ENCODE results near the gene RPS19BP1.
A peak's percentile ranks its signal among the peaks of the same experiment; 100 is the strongest.

Gene RPS19BP1

DNA sequence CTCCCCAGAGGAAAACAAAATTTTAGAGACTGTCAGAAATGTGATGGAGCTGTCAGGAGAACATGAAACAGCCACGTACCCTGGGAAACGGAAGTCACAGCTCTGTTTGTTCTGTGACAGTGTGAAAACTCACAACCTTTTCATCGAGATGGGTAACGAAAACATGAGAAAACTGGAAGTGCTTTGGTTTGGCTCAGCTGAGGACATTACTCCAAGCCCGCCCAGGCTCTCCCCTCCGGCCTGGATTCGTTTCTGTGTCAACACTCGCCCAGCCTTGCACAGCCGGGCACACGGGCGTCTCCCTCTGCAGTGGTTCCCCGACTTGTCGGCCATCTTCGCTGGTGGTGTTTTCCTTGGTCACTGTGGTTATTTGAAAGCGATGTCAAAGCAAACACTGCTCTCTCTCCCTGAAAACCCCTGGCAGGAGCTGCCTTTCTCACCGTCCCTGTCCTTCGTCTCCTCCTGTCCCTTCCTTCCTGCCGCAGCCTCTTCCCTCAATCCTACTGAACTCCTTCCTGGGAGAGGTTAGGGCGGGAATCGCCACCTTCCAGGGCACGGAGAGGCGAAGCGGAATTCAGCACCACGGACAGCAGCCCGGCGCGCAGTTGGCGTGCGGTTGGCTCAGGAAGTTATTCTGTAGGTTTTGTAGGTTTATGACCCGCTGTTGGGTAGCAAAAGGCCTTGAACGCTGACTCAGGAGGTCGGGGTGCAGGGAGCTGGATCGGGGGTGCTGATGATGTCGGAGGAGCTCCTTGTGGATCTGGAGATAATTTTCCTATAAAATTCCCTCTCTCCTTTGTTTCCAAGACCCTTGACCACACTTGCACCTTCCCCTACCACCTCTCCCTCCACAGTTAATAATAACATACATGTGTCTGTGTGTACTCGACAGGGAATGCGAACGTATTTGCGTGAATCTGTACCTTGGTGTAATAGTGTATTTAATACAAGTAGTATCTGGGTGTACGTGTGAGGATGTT, 13.1 kb upstream of the RPS19BP1 start:
- POLR2A ChIA-PET: no interaction called here
- TF ChIP-seq, protein P1, sequence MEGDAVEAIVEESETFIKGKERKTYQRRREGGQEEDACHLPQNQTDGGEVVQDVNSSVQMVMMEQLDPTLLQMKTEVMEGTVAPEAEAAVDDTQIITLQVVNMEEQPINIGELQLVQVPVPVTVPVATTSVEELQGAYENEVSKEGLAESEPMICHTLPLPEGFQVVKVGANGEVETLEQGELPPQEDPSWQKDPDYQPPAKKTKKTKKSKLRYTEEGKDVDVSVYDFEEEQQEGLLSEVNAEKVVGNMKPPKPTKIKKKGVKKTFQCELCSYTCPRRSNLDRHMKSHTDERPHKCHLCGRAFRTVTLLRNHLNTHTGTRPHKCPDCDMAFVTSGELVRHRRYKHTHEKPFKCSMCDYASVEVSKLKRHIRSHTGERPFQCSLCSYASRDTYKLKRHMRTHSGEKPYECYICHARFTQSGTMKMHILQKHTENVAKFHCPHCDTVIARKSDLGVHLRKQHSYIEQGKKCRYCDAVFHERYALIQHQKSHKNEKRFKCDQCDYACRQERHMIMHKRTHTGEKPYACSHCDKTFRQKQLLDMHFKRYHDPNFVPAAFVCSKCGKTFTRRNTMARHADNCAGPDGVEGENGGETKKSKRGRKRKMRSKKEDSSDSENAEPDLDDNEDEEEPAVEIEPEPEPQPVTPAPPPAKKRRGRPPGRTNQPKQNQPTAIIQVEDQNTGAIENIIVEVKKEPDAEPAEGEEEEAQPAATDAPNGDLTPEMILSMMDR (IDR thresholded peaks at IDR 0.05; ENCODE audit: insufficient read depth, low read length, missing control alignments): no peak

DNA sequence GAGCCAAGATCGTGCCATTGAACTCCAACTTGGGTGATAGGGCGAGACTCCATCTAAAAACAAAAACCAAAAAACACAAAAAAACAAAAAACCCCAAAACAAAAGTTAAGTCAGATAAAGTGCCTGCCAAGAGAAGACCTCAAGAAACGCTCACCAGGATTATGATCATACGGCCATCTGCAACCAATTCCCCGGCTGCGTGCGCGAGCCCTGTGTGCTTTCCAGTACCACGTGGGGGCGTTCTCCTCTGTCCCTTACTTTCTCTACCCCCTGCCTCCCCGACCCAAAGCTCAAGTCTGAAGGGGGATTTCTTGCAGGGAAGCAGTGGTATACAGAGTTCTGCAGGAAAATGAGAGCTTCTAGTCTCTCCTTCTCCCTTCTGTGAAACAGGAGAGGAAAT, 10.5 kb upstream of the RPS19BP1 start:
- DNase-seq (ENCODE audit: low read depth, low spot score): no peak
- TF ChIP-seq, protein P1 (IDR thresholded peaks at IDR 0.05; ENCODE audit: insufficient read depth, low read length, missing control alignments): peak; percentile 58
- POLR2A ChIA-PET: no interaction called here
- CTCF ChIA-PET: interaction anchor here (0.8 to 27.5 kb wide), 8 partner anchors 8 to 500 kb away, joined by 3 to 1079 read pairs (median 4); no protein-coding TSS in a partner anchor
- no peak overlapping the region for H3K4me3 ChIP-seq (ENCODE audit: low read depth, low read length)

More for the DNA sequence above, 13.1 kb upstream of the RPS19BP1 start:
- CTCF ChIA-PET: interaction anchor here (3.0 to 27.5 kb wide), 3 partner anchors 11 to 484 kb away, joined by 14 to 1079 read pairs (median 35); no protein-coding TSS in a partner anchor
- H3K4me3 ChIP-seq (ENCODE audit: low read depth, low read length): no peak overlapping the region
- DNase-seq (ENCODE audit: low read depth, low spot score): no peak

DNA sequence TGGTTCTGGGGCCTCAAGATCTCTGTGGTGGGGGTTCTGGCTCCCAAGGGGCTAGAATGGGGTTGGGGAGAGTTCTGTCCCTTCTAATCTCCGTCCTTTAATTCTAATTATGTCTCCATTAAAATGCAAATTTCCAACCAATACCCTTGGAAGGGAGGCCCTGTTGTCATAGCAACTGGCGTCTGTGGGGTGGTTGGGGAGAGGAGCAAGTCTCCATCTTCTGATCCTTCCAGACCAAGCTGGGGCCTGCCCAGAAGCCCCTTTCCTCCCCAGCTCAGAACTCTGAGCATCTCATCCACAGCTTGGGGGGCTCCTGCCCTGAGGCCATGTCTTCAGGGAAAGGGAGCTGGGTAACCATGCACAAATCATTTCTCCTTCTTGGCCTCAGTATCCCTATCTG, 5.4 kb upstream of the RPS19BP1 start:
- no peak for DNase-seq (ENCODE audit: low read depth, low spot score)
- H3K4me3 ChIP-seq (ENCODE audit: low read depth, low read length): no peak overlapping the region
- ChIA-PET POLR2A (no interaction called here), CTCF (interaction anchor here (1.1 to 27.5 kb wide), 3 partner anchors 9 to 492 kb away, joined by 3 to 1079 read pairs (median 8); no protein-coding TSS in a partner anchor)
- TF ChIP-seq, protein P1 (IDR thresholded peaks at IDR 0.05; ENCODE audit: insufficient read depth, low read length, missing control alignments): no peak

DNA sequence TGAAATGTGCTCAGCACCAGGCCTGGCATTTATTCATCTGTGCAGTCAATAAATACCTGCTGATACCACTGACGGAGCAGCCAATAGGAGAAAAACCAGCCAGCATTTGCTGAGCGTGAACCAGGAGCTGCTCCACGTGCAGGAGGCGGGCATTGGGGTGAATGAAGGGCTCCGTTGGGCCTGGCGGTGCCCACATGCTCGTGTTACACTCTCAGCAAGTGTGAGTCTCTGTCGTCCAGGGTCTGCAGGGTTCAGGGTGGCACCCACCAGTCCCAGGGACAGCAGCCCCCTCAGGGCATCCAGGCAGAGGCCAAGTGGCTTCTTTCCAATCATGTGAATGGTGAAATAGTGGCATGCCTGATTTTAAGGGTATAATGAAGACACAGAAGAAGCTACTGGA, 4.2 kb upstream of the RPS19BP1 start:
- no peak for DNase-seq (ENCODE audit: low read depth, low spot score)
- CTCF ChIA-PET: interaction anchor here (3.5 to 27.5 kb wide), 2 partner anchors 43 to 493 kb away, joined by 21 to 1079 read pairs; no protein-coding TSS in a partner anchor
- POLR2A ChIA-PET: no interaction called here
- TF ChIP-seq, protein P1 (IDR thresholded peaks at IDR 0.05; ENCODE audit: insufficient read depth, low read length, missing control alignments): no peak
- H3K4me3 ChIP-seq (ENCODE audit: low read depth, low read length): no peak overlapping the region

DNA sequence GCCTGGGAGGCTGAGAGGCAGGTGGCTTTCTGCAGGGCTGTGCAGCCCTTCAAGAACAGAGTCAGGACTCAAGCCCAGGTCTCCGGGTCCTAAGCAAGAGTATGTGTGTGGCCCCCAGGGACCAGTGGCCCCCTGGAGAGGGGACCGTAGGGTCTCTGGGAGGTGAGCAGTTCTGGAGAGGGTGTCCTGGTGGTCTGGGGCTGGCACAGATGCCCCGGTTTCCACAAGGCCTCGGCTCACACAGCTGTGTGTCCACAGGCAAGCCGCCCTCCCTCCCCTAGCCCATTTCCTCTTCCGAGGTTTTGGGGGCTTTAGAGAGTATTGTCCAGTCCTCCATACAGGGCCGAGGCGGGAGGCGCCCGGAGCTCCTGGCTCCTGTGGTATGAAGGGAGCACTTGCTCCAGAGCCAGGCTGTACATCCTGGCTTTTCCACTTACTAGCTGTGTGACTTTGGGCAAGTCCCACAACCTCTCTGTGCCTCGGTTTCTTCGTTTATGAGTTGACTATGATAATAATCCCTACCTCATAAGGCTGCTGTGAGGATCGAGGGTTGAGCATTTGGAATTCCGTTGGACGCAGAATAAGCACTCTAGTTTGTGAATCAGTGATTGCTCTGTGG, 3.4 kb upstream of the RPS19BP1 start:
- ChIA-PET POLR2A (interaction anchor here (1.0 kb wide), 1 partner anchor 508 kb away, joined by 3 read pairs; no protein-coding TSS in a partner anchor), CTCF (interaction anchor here (1.1 to 27.5 kb wide), 12 partner anchors 9 to 812 kb away, joined by 3 to 1079 read pairs (median 16); partner anchors contain the start of gene ADSL)
- no peak overlapping the region for H3K4me3 ChIP-seq (ENCODE audit: low read depth, low read length)
- TF ChIP-seq, protein P1 (IDR thresholded peaks at IDR 0.05; ENCODE audit: insufficient read depth, low read length, missing control alignments): no peak
- DNase-seq (ENCODE audit: low read depth, low spot score): no peak

Data from AG04449 (cell line).